T-helper 2 cell (primary cell): ENCODE data around the gene ADRA2A.
A peak's percentile ranks its signal among the peaks of the same experiment; 100 is the strongest.

Experiments used
- DNase-seq, 5 experiments: peaks; one replicate each; pipeline versions ENCODE4 v3.0.0 to v3.0.0-alpha.2; 2012 to 2022
- total RNA-seq, 2 donors: gene quantifications; one replicate each; lab custom pipeline; 2026; lab: John Stamatoyannopoulos, UW

The ADRA2A gene
- 0 to 0.27 reads per million in 2 donors for total RNA-seq

DNA sequence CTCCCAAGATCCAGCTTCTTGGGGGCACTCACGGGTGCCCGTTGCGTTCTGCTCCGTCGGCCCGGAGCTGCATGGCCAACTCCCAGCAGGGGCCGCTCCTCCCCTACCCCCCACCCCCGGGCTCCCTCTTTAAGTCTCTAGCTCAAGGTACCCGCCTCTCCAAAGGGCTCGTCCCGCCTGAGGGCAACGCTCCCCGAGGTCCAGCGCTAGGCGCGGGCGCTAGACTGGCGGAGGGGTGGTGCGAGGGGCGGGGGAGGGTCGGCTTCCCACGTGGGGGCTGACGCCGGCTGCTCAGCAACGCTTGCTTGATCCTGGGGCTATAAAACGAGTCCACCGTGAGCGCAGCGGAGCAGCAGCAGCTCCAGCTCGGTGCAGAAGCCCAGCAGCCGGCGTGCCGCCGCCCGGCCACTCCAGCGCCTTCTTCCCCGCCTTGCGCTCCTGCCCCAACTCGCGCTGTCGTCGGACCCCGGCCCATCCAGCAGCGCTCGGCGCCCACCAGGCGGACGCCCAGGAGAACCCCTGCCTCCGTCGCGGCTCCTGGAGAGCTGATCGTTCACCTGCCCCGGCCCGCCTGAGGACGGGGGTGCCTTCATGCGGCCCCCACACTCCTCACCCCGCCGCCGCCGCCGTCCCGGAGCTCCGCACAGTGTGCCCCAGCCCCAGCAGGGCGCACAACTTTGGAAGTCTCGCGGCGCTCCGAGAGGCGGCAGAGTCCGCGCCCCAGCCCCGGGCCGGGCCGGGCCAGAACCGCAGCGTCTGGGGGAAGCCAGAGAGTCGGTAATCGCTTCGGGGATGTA is at the start of gene ADRA2A:
Gene ADRA2A, plus strand, starts transcription at position 348 of the 797 bp plus-strand sequence. CDS start 968 bp downstream, outside the sequence.
- DNase-seq: peak in 1 of 5 experiments; percentile 35

- DNase-seq: peak in 1 of 5 experiments; percentile 38
Measured at GRCh38 chr10:111030042-111030750, 46.6 kb upstream of the ADRA2A start.

DNA sequence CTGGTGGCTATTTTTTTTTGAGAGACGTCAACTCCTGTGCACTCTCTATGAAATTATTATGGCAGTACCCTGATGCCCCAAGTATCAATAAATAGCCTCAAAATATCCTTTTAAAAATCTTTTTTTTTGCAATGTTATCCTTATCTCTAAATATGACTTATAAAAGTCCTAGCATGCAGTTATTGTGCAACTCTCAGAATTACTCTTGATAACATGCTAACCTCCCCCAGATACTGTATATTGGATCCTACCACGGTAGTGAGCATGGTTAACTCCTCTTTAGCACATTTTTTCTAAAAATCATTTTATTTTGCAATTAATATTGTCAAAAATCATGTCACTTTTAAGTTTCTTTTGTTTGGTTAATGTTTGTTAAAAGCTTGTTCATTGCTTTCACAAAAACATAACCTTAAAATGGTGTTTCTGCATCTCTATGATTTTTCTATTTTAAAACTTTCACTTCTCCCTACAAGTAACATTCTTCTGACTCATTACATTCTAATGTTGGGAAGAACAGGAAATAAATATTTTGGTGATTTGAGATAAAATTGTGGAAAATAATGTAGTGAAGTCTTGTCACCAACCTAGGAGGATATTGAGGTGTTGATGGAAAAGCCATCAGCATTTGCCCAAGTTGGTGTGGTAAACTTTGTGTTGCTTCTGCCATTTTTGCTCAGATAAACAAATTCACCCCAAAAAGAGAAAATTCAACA is 42.1 kb upstream of the ADRA2A start:
- DNase-seq: no peak

- DNase-seq: no peak
Measured at GRCh38 chr10:111035542-111035941, 41.3 kb upstream of the ADRA2A start.

DNA sequence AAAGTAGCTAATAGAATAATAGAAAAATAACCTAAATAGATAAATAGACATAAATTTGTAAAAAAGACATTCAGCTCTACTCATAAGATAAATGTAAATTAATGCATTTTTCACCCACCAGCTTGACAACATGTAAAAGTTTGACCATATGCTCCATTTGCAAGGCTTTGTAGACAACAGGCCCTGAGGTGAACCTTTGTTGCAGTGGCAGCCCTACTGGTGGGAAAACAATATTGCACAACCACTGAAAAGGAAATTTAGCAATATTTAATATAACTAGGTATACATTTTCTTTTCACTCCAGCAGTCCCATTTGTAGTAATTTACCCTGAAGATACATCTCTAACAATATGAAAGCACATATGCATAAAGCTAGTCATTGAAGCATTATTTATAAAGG is 39.0 kb upstream of the ADRA2A start:
- no peak for DNase-seq

GRCh38 chr10:111039522-111039921 is 37.3 kb upstream of the ADRA2A start:
- no peak for DNase-seq

GRCh38 chr10:111057006-111057405 is 19.8 kb upstream of the ADRA2A start:
- no peak for DNase-seq

GRCh38 chr10:111063471-111063870 is 13.4 kb upstream of the ADRA2A start:
- DNase-seq: no peak

GRCh38 chr10:111072232-111072631 is 4.6 kb upstream of the ADRA2A start:
- no peak for DNase-seq

DNA sequence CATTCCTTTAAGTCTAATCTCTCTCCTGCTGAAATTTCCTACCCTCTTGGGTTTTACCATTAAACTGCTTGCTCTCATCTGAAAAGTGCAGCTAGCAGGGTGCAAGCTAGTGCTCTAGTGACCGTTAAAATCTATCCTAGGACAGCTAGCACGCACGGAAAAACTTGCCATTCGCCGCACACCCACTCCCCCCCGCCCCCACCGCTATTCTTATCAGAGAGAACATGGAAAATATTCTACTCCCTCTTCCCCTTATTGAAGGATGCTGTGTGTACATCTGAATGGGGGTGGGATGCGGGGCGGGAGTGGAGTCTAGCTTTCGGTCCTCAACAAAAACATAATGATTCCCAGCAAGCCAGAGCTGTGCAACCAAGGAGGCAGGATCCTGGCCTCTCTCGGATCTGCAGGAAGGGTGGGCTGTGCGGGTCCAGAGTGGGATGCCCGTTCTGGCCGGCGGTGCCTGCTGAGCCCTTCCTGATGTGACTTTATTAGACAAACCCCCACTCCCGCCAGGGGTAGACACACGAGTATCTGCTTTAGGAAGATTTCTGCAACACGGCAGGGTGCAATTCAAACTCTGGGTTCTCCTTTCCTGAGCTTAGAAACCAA is 1.1 kb upstream of the ADRA2A start:
- DNase-seq: no peak

- DNase-seq: peak in 2 of 5 experiments; percentile 26 to 46
Measured at GRCh38 chr10:111076191-111076681, 593 bp upstream of the ADRA2A start.

GRCh38 chr10:111077479-111077784 is 603 bp downstream of the ADRA2A start:
- no peak for DNase-seq

- peak in 1 of 5 experiments; percentile 10 for DNase-seq
Measured at GRCh38 chr10:111077785-111078504, 1.1 kb downstream of the ADRA2A start.

DNA sequence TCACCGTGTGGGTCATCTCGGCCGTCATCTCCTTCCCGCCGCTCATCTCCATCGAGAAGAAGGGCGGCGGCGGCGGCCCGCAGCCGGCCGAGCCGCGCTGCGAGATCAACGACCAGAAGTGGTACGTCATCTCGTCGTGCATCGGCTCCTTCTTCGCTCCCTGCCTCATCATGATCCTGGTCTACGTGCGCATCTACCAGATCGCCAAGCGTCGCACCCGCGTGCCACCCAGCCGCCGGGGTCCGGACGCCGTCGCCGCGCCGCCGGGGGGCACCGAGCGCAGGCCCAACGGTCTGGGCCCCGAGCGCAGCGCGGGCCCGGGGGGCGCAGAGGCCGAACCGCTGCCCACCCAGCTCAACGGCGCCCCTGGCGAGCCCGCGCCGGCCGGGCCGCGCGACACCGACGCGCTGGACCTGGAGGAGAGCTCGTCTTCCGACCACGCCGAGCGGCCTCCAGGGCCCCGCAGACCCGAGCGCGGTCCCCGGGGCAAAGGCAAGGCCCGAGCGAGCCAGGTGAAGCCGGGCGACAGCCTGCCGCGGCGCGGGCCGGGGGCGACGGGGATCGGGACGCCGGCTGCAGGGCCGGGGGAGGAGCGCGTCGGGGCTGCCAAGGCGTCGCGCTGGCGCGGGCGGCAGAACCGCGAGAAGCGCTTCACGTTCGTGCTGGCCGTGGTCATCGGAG is 1.8 kb downstream of the ADRA2A start:
- DNase-seq: no peak

GRCh38 chr10:111079241-111079760 is 2.5 kb downstream of the ADRA2A start:
- peak in 1 of 5 experiments; percentile 9 for DNase-seq

DNA sequence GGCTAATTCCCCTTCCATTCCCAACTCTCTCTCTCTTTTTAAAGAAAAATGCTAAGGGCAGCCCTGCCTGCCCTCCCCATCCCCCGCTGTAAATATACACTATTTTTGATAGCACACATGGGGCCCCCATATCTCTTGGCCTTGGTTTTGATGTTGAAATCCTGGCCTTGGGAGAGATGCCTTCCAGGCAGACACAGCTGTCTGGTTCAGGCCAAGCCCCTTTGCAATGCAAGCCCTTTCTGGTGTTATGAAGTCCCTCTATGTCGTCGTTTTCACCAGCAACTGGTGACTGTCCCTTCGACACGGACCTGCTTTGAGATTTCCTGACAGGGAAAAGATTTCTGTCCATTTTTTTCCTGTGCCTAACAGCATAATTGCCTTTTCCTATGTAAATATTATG is 3.0 kb downstream of the ADRA2A start:
- DNase-seq: no peak

DNA sequence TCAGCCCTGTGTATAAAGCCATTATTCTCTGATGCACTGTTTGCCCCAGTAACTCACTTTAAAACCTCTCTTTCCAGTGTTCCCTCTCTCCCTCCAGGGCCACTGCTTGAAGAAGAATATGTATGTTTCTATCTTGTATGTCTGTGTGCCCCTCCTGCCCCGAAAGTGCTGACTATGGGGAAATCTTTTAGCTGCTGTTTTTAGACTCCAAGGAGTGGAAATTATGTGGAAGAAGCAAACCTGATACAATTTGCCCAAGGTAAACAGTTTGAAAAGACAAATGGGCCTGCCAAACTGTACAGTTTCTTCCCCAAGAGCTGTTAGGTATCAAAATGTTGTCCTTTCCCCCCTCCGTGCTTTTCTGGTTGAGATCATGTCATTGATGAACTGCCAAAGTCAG is 3.4 kb downstream of the ADRA2A start:
- DNase-seq: no peak

- no peak for DNase-seq
Measured at GRCh38 chr10:111081595-111081994, 4.8 kb downstream of the ADRA2A start.

- no peak for DNase-seq
Measured at GRCh38 chr10:111082102-111082975, 5.5 kb downstream of the ADRA2A start.
